Neural crest cell (in vitro differentiated cells): Measurements from ENCODE around the gene SUGCT. TPM values are rescaled to one million over a fixed set of nuclear protein-coding genes. Genes with fewer than 3 reads are reported as not detected.

ENCODE experiments used
- DNase-seq: peaks from one replicate; pipeline ENCODE4 v3.0.0; 2021; ENCODE audit warnings: low read depth, mixed read lengths, low spot score
- H3K27ac Mint-ChIP-seq: one replicate; pipeline ENCODE4 v1.8.0; 2021; ENCODE audit warnings: mild to moderate bottlenecking, mixed read lengths; ENCODE audit not compliant: unreplicated experiment
- H3K27me3 Mint-ChIP-seq: 2 replicates; pipeline ENCODE4 v1.8.0; 2021; ENCODE audit warnings: low read depth, mild to moderate bottlenecking, mixed read lengths
- H3K36me3 Mint-ChIP-seq: 2 replicates; pipeline ENCODE4 v1.8.0; 2021; ENCODE audit warnings: low read depth, mild to moderate bottlenecking, mixed read lengths
- H3K4me1 Mint-ChIP-seq: 2 replicates; pipeline ENCODE4 v1.8.0; 2021; ENCODE audit warnings: mixed read lengths
- H3K4me3 Mint-ChIP-seq: one replicate; pipeline ENCODE4 v1.8.0; 2021; ENCODE audit warnings: mild to moderate bottlenecking, mixed read lengths
- H3K9me3 Mint-ChIP-seq: 2 replicates; pipeline ENCODE4 v1.8.0; 2021; ENCODE audit warnings: mixed read lengths
- total RNA-seq: library from RNA; stranded (reverse); gene quantifications from 2 replicates; pipeline ENCODE4 v1.2.1, GENCODE V29; 2021
- TF ChIP-seq, protein P1 (sequence below): fragments of 200-600 bp; sonication (generic); conservative IDR thresholded peaks from 2 replicates; pipeline ENCODE4 v1.5.0; 2021; ENCODE audit warnings: antibody characterized with exemption, mild to moderate bottlenecking

Gene SUGCT
- total RNA-seq, 1 donor from 2014 or later, result 5.9 TPM

- TF ChIP-seq, protein P1, sequence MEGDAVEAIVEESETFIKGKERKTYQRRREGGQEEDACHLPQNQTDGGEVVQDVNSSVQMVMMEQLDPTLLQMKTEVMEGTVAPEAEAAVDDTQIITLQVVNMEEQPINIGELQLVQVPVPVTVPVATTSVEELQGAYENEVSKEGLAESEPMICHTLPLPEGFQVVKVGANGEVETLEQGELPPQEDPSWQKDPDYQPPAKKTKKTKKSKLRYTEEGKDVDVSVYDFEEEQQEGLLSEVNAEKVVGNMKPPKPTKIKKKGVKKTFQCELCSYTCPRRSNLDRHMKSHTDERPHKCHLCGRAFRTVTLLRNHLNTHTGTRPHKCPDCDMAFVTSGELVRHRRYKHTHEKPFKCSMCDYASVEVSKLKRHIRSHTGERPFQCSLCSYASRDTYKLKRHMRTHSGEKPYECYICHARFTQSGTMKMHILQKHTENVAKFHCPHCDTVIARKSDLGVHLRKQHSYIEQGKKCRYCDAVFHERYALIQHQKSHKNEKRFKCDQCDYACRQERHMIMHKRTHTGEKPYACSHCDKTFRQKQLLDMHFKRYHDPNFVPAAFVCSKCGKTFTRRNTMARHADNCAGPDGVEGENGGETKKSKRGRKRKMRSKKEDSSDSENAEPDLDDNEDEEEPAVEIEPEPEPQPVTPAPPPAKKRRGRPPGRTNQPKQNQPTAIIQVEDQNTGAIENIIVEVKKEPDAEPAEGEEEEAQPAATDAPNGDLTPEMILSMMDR, result no peak
- Mint-ChIP-seq H3K36me3 (no peaks in the 10 kb centered on the region), H3K4me3 (no peak overlapping the region), H3K27me3 (no peaks in the 10 kb centered on the region), H3K4me1 (peaks cover 9% of the 10 kb centered on the region), H3K9me3 (no peaks in the 10 kb centered on the region), H3K27ac (no peak overlapping the region)
- DNase-seq, result no peak
Measured at GRCh38 chr7:40697653-40698052, 562.8 kb downstream of the SUGCT start.

DNA sequence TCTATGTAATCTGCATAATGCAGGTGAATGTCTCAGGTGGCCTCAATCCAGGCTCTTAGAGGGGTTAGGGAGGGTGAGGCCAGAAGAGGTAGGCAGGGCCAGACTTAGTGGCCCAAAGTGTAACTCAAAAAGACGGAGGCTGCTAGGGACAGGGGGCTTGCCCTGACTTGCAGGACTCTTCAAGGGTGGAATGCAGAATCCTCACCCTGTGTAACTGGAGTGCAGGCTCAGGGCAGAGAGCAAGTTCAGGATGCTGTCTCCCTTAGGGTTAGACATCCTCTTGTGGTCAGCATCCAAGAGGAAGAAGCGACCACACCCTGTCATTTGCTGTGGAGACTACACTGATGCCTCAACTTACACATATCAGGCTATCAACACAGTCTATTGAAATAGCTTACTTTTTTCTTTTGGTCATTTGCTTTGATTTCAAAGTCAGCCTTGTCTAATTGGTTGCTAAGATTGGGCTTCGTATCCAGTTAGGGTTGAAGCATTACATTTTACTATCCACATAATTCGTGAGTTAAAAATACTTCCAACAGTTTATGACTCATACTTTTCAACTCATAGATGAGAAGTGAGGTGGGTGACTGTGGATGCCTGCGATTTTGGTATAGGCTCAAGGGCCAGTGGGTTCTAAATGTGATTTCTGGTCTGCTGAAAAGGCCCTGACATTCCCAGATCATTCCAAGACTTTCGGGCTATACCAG is 563.6 kb downstream of the SUGCT start:
- Mint-ChIP-seq H3K27ac (no peak overlapping the region), H3K4me3 (no peak overlapping the region), H3K36me3 (no peaks in the 10 kb centered on the region), H3K27me3 (no peaks in the 10 kb centered on the region), H3K9me3 (no peaks in the 10 kb centered on the region), H3K4me1 (peaks cover 9% of the 10 kb centered on the region)
- TF ChIP-seq, protein P1, result no peak
- no peak for DNase-seq

GRCh38 chr7:40698921-40699260 is 564.1 kb downstream of the SUGCT start:
- Mint-ChIP-seq H3K27ac (no peak overlapping the region), H3K4me3 (no peak overlapping the region), H3K9me3 (no peaks in the 10 kb centered on the region), H3K4me1 (peaks cover 9% of the 10 kb centered on the region), H3K27me3 (no peaks in the 10 kb centered on the region), H3K36me3 (no peaks in the 10 kb centered on the region)
- TF ChIP-seq, protein P1, result no peak
- DNase-seq, result no peak

DNA sequence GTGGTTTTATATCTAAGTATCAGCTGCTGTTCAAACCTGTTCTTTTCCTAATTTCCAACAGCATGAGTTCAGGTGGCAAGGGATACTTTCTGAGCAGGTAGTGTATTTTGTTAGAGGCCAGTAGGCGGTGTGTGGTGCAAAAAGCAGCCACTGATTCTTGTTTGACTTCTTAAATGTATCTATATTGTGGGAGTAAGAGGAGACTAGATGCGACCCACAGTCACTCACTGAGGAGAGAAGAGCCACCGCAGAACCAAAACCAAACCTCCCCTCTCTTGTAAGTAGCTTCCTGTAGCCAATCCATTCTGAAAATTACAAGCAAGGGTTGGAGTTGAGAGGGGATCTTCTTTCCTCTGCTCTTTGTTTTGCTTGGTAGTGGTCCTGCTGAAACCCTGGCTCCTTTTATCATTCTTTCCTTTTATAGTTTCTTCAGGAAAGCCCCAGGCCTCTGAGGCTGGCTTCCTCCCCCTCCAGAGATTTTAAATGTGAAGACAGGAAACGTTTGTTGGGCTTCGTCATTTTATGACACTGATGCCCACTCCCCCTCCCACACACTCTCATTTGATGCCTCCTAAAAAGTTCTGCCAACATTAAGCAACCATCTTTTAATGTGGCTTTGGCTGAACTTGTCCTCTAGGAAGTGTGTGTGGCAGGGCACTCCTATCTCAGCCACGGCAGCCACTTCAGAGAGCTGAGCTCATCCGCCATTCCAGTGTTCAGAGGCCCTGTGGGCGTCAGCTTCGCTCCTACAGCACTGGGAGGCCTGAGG is 566.0 kb downstream of the SUGCT start:
- Mint-ChIP-seq H3K4me1 (peaks cover 9% of the 10 kb centered on the region), H3K4me3 (no peak overlapping the region), H3K9me3 (no peaks in the 10 kb centered on the region), H3K27ac (no peak overlapping the region), H3K27me3 (no peaks in the 10 kb centered on the region), H3K36me3 (no peaks in the 10 kb centered on the region)
- TF ChIP-seq, protein P1, result no peak
- no peak for DNase-seq

DNA sequence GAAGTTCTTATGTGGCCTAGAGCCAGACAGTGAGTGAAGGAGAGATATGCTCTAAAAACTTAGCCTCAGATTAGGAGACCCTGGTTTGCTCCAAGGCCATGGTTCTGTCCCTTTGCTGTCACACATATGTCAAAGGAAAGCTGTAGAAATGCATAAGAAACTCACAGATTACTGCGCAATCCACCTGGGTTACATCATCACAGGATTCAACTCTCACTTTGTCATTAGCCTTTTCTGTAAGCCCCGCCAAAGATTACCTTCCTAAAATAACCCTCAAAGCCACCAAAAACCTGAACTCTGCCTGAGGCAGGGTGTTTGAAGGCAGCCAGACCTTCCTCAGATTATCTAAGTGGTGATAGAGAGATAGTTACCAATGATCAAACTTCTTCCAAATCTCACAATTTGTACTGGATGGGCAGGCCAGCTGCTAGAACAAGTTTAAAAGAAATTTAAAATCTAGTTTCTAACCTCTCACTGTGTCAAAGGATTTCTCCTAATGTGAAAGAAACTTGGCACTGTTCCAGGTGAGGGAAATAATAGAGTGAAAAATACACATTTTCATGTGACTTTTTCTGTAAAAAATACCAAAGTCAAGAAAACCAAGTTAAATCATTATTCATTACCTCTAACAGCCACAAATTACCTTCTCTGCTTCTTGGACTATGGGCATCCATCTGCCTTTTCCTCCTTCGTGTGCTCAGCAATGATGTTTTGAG is 567.2 kb downstream of the SUGCT start:
- Mint-ChIP-seq H3K4me1 (peaks cover 9% of the 10 kb centered on the region), H3K4me3 (no peak overlapping the region), H3K27ac (no peak overlapping the region), H3K36me3 (no peaks in the 10 kb centered on the region), H3K27me3 (no peaks in the 10 kb centered on the region), H3K9me3 (no peaks in the 10 kb centered on the region)
- TF ChIP-seq, protein P1, result no peak
- DNase-seq, result no peak
